HG02763 (cell line): Measurements from ENCODE around the gene LHCGR.
"Not testable (repeated sequence)": the region's sequence is repeated elsewhere in the genome, so short reads cannot be mapped to it uniquely, and the experiment has no call there.

Experiments
- ATAC-seq: cut with Tn5 transposase; IDR thresholded peaks from one replicate; pipeline ENCODE4 v1.9.1; 2021; ENCODE audit warnings: mild to moderate bottlenecking, moderate library complexity; ENCODE audit not compliant: unreplicated experiment

The LHCGR gene

DNA sequence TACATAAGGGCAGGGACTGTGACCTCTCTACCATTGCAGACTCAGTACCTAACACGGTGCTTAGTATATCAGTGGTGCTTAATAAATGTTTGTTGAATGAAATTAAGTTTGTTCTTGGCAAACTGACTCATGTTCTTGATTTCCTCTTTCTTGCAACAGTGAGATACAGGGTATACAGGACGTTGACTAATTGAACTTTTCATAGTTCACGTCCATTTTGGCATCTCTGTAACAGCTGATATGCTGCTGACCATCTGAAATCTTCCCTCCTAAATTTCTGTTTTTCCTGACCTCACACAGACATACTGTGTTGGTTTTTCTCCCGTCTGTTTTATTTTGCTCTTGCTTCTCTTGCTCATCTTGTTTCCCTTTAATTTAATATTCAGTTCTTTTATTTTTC, 44.2 kb downstream of the LHCGR start:
- ATAC-seq = no peak

DNA sequence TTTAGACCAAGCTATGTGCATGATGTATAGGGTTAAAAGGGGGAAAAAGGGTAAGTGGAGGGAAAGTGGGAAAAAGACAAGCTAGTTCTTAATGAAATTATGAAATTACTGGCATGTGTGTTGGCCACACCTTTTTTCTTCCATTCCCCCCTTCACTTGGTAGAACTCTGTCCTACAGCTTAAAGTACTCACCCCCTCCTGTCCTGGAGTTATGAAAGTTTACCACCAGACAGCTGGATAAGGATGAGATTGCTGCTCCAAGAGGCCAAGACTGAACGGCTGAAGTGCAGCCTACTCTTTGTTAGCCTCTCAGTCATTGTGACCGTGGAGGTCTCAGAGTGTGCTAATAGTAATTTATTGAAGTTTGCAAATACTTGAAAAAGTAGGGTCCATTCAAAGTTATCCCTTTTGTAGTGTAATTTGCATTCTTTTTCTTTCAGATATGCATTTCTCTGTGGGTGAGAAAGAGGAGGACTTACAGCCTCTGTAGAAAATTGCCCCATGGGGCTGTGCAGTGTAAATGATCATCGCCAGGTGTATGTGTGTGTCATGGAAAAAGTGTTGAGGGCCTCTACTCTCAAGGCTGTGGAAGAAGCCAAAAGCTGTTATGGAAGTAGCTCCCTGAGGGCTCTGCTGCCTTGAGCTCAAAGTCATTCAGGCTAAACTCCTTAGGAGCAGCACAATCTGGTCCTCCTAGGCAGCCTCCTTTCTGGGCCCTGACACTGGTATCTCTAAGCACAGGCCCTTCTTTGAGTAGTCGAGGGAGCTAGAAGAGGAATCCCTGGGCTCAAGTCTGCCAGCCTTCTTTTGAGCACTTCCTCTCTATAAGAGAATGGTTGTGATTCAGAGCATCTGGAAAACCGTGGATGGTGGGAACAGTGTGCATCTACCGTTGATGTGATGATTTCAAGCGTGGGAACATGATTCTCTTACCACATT, 46.2 kb downstream of the LHCGR start:
- no peak for ATAC-seq

DNA sequence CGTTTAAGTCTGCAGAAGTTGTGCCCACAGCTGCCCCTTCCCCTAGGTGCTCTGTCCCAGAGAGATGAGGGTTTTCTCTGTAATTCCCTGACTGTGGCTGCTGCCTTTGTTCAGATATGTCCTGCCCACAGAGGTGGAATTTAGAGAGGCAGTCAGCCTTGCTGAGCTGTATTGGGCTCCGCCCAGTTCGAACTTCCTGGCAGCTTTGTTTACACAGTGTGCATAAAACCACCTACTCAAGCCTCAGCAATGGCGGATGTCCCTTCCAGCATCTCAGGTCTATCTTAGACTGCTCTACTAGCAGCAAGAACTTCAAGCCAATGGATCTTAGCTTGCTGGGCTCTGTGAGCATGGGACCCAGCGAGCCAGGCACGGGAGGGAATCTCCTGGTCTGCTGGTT, 48.1 kb downstream of the LHCGR start:
- no peak for ATAC-seq

DNA sequence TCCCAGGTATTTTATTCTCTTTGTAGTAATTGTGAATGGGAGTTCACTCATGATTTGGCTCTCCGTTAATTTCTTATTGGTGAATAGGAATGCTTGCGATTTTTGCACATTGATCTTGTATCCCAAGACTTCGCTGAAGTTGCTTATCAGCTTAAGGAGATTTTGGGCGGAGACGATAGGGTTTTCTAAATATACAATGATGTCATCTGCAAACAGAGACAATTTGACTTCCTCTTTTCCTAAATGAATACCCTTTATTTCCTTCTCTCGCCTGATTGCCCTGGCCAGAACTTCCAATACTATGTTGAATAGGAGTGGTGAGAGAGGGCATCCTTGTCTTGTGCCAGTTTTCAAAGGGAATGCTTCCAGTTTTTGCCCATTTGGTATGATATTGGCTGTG, 51.9 kb downstream of the LHCGR start:
- ATAC-seq = not testable (repeated sequence)

DNA sequence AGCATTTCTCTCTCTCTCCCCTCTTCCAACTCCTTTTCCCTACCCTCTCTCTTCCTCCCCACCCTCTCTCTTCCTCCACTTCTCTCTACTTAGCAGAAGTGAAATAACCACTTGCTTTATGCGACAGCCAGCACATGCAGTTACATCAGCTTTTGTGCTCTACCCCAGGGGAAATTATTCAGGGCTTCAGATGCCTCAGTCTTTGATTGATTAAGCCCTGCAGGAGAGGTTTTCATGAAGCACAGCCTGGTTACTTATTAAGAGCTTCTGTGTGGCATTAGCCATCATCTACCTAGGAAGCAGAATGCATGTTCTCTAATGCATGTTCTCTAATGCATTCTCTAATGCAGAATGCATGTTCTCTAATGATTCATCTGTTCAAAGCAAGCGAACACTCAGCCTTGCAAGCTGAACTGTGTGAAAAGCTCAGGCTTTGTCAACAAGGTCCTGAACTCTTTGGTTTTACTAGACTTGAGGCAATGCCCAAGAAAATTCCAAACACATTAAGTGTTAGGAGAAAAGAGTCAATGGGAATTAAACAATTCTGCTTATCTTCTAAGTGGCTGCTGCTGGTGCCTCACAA, 56.1 kb downstream of the LHCGR start:
- no peak for ATAC-seq

DNA sequence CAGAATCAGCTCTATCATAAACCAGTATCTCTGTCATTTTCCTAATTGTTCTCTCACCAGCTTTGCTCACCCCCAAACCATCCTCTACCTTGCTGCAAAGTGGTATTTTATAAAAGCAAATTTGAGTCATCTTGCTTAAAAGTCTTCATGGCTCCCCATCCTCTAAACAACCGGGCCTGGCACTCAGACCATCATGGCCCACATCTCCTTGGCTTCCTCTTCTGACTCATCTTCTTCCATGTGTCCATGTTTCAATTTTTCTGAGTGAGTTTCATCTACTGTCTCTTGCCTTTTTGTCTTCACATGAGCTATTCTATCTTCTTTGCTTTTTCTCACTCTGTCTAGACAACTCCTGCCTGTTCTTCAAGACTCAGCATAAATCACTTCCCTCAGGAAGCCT, 58.6 kb downstream of the LHCGR start:
- ATAC-seq = no peak

DNA sequence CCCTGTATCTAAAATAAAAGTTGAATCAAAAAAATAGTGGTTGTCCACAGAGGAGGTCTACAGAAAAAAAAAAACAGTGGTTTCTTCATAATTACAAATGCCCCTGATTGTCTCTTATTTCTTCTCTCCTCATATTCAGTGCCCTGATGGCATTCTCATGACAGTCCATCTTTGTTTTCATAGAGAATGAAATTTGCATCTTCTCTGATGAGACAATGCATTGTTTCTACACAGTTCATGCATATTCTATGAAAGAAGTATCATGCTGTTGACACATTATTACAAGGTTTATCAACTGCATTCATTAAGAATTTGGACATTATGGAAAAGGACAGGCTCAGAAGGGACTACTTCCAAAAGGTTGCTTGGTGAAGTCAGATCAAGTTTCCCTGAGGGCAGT, 59.5 kb downstream of the LHCGR start:
- no peak for ATAC-seq

DNA sequence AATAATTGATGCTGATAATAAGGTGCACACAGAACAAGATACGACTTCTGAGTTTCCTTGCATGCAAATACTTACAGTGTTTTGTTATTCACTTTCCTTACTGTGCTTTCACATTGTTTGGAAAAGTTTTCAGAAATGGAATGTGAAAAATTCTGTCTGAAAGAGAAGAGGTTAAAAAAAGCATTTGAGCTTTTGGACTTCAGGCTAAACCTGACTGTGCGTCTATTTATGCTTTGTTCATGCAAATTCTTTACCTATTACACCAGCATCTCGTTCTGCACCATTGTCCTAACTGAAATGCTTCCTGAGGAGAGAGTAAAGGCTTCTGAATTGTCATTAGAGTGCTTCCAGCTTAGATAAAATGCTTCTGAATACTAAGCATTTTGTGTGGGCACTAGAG, 61.4 kb downstream of the LHCGR start:
- ATAC-seq = no peak

DNA sequence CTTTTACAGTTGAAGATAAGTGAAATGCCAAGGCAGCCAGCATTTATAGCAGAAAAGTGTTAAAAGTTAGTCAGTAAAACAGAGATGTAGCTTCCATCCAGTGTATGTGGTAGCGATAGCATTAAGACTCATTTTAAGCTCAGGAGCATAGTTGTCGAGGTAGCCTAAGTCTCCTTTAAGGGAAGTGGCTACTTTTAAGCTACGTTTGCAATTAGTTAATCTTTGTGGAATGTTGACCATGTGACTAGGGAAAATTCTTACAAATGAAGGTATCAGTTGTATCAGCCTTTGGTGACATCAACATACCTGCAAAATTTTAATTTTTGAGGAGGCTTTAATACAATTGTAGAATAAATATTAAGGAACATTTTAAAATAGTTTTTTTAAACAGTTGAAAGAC, 61.9 kb downstream of the LHCGR start:
- ATAC-seq = no peak

DNA sequence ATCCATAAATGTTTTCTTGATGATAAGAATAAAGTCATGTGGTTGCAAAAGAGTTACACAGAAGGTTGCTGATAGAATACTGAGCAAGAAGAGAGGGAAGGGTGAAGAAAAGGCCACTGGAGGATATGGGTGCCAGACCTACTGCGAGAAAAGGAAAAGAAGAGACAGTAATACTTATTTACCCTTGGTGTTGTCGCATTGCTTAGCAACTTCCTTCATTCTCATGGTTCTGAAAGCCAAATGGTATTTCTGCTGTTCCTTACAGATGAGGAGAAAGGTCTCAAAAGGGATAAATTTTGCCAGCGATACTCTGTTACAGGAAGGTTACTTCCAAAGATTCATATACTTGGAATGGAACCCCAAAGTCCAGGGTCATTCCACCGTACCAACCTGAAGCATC, 62.5 kb downstream of the LHCGR start:
- ATAC-seq = no peak

DNA sequence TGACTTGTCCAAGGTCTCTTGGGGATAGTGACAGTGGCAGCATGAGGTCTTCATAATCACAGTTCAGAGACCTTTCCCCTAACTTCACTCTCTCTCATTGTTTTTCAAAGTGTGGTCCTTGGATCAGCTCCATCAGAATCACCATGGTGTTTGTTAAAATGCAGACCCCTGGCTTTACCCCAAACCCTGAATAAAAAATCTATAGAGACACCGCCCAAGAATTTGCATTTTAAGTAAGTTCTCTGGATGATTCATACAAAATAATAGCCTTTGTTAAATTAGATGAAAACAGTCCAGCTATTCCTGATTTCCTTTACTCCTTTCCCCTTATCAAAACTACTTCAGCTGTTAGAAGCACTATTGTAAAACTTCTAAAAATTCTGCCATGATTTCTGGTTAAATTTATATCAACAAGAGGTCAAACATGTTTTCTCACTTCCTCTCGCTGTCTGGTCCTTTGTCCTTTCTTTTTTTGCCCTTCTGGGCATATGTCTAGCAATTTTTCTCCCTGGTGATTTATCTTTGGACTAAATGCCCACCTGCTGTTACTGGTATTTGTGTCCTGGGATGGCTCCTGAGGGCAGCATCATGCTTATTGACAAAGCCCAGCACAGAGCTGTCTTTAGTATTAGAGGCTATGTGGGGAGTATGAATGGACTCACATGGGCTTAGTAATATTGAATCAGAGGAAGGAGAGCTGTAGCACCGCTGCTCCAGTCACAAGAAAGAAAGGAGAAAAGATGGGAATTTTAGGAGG, 63.4 kb downstream of the LHCGR start:
- no peak for ATAC-seq

DNA sequence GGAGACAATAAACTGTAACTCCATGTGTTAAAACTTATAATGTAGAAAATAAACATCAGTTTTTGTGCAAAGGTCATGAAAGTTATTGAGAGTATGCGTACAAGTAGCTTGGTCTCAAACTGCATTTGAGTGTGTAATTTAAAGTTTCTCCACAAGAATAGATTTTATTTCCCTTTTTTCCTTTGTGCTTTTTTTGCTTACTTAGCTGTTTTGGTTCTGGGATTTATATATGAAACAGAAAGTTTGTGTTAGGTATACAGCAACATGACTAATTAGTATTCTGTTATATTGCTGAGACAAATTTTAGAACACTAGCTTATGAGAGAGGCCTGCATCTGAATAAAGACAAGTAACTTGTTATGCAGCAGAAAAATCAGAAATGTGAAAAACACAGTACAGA, 70.4 kb downstream of the LHCGR start:
- no peak for ATAC-seq

DNA sequence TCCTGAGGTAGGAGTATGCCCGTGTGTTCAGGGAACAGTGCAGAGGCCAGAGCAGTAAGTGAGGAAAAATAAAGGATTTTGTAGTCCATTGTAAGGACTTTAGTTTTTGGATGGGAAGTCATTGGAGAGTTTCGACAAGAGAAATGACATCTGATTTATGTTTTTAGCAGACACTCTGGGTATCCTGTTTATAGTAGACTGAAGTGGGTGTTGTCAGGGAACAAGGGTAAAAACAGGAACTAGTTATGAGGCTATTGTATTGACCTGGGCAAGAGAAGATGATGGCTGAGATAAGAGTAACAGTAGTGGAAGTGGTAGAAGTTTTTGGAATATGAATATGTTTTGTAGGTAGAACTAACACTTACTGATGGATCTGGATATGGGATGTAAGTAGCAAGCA, 78.1 kb downstream of the LHCGR start:
- no peak for ATAC-seq

DNA sequence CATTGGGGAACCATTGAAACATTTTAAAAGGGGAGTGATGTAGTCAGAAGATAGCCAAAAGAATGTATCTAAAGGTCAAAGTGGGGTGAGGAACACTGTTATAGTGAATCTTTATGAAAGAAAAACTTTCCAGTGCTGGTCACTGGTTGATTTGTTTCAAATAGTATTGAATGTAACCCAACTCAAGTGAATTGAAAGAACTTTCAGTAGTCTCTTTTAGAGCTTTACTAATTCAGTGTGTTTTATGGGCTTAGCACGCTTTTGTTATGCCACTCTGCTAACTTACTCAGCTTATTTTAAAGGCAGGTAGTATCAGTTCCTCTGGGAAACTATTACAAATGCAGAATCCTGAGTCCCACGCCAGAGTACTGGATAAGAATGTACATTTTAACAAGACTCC, 80.6 kb downstream of the LHCGR start:
- ATAC-seq = no peak

DNA sequence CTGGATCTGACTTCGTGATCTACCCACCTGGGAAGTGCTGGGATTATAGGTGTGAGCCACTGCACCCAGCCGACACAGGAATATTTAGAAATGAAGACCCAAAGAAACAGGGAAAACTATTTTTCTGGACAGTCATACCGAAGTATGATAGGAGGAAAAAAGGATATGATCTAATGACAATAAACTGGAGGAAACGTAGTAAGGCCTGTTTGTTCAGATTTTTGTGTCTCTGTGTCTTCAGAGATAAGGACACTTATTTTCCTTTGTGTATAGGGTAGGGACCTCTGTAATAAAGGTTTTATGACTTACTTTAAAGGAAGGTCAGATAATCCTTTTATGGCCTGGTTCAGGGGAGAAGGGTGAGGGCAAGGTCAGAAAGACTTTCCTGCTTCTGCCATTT, 81.9 kb downstream of the LHCGR start:
- no peak for ATAC-seq

DNA sequence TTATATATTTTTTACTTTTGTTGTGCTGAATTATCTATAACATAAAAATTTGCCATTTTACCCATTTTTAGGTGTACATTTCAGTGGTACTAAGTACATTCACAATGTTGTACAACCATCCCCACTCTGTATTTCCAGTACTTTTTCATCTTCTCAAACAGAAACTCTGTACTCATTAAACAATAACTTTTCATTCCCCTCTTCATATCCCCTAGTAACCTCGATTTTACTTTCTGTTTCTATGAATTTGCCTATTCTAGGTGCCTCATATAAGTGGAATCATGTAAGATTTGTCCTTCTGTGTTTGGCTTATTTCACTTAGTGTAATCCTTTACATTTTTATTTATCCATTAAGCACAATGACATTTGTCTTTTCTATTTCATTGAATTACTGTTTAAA, 86.5 kb downstream of the LHCGR start:
- peak; percentile 75 for ATAC-seq

DNA sequence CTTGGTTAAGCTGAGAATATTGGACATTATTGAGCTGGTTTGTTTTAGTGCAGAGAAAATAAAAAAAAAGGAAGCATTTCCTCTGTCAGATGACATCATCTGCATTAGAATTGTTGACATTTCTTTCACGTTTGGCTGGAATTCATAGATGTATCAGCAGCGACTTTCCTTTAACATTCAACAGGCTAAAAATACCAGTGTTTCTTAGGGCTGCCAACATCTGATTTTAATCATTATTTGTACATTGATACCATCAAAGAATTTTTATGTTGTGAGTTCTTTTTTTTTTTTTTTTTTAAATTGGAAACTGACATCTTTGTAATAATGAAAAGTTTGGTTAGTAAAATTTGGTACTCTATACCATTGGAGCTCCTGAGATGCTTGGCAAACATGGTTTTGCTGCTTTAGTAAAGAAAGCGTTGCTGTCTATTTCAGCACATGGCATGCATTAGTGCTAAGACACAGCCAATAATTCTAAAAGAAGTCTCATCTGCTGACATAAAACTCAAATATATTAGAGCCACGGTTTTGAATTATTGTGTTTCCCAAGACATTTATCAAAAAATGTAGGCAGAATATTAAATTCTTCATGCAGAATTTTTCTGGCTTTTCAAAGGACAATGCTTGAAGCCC, 104.2 kb downstream of the LHCGR start:
- ATAC-seq = no peak

DNA sequence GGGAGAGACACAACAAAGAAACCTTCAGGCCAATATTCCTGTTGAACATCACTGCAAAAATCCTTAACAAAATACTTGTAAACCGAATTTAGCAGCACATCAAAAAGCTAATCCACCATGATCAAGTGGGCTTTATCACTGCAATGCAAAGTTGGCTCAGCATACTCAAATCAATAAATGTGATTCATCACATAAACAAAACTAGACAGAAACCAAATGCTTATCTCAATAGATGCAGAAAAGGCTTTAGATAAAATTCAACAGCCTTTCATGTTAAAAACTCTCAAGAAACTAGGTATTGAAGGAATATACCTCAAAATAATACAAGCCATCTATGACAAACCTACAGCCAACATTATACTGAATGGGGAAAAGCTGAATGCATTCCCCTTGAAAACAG, 117.3 kb downstream of the LHCGR start:
- ATAC-seq = no peak
